Nucleus accumbens (tissue), 56 donors: ENCODE results near the gene OXGR1.
"Not testable (repeated sequence)": the region's sequence is repeated elsewhere in the genome, so short reads cannot be mapped to it uniquely, and the experiment has no call there.

ENCODE experiments used
- DNase-seq, 56 donors: peaks; one replicate each; lab custom pipeline; 2025; lab: John Stamatoyannopoulos, UW

Gene OXGR1

GRCh38 chr13:96994017-96994857 is at the start of gene OXGR1:
Gene OXGR1, minus strand, starts transcription at chr13:96994476. Its CDS starts 6,717 bp downstream, at chr13:96987759.
- DNase-seq = peak in 22 of 56 donors; percentile 3 to 58 (median 24)

- DNase-seq = peak in 2 of 56 donors; percentile 7 to 10
Measured at GRCh38 chr13:97043302-97043701, 49.0 kb upstream of the OXGR1 start.

- DNase-seq = no peak
Measured at GRCh38 chr13:97030705-97031452, 36.6 kb upstream of the OXGR1 start.

- DNase-seq = peak in 35 of 56 donors; percentile 2 to 83 (median 21)
Measured at GRCh38 chr13:97028441-97029299, 34.4 kb upstream of the OXGR1 start.

GRCh38 chr13:97027162-97027554 is 32.9 kb upstream of the OXGR1 start:
- peak in 2 of 56 donors; percentile 10 to 26 for DNase-seq

GRCh38 chr13:97026531-97027161 is 32.4 kb upstream of the OXGR1 start:
- DNase-seq = no peak

- DNase-seq = not testable (repeated sequence)
Measured at GRCh38 chr13:97023812-97024211, 29.5 kb upstream of the OXGR1 start.

GRCh38 chr13:97023117-97023516 is 28.8 kb upstream of the OXGR1 start:
- no peak for DNase-seq

- DNase-seq = no peak
Measured at GRCh38 chr13:97021241-97021640, 27.0 kb upstream of the OXGR1 start.

GRCh38 chr13:97020689-97021240 is 26.5 kb upstream of the OXGR1 start:
- peak in 3 of 56 donors; percentile 2 to 23 (median 7) for DNase-seq

- no peak for DNase-seq
Measured at GRCh38 chr13:97020194-97020593, 25.9 kb upstream of the OXGR1 start.

- no peak for DNase-seq
Measured at GRCh38 chr13:97019236-97019635, 25.0 kb upstream of the OXGR1 start.

GRCh38 chr13:97018029-97018819 is 23.9 kb upstream of the OXGR1 start:
- DNase-seq = peak in 24 of 56 donors; percentile 4 to 67 (median 24)

- no peak for DNase-seq
Measured at GRCh38 chr13:97017322-97017721, 23.0 kb upstream of the OXGR1 start.

- DNase-seq = no peak
Measured at GRCh38 chr13:97015661-97016350, 21.5 kb upstream of the OXGR1 start.

- DNase-seq = no peak
Measured at GRCh38 chr13:97012251-97013048, 18.2 kb upstream of the OXGR1 start.

GRCh38 chr13:97011446-97012131 is 17.3 kb upstream of the OXGR1 start:
- no peak for DNase-seq
